K562 (cell line): ENCODE results near the gene SMAGP. TPM values are rescaled to one million over a fixed set of nuclear protein-coding genes. Genes with fewer than 3 reads are reported as not detected.

Experiments
- ATAC-seq: fragments of 200-7000 bp; cut with Tn5 transposase; 3 replicates; pipeline ENCODE4 v1.9.1; 2020; ENCODE audit warnings: moderate library complexity
- BruUV-seq: library from RNA; stranded (reverse); fragments of 400-500 nt; replicated peaks from 2 replicates; lab custom pipeline; 2021; lab: Mats Ljungman, UMichigan
- CTCF ChIA-PET: fragments of 300-600 bp; formaldehyde crosslinking; extraction: SDS; loops from one replicate; lab custom pipeline; 2021; ENCODE audit warnings: low intra/inter-chr PET ratio; lab: Yijun Ruan, JAX
- POLR2A ChIA-PET: fragments of 300-600, 350-650 bp; sonication (Branson Sonifier 250); formaldehyde crosslinking; extraction: SDS; loops from one replicate; lab custom pipeline; 2021; ENCODE audit warnings: antibody characterized with exemption, inconsistent platforms; lab: Yijun Ruan, JAX
- DNase-seq, 4 experiments: peaks; one replicate each; pipeline versions ENCODE4 v3.0.0 to v3.0.0-alpha.2; 2011 to 2018; ENCODE audit warnings: low spot score in 3 of 4, mixed read lengths in 3 of 4; ENCODE audit errors: extremely low read depth in 1 of 4
- FAIRE-seq: peaks from 2 replicates; lab custom pipeline; 2011; peaks lifted over from hg19 to GRCh38; lab: Jason Lieb, UNC
- H2AFZ ChIP-seq: 2 replicates; pipeline ENCODE4 v1.6.0; 2011; ENCODE audit warnings: low read depth, low read length, control low read depth, inconsistent platforms
- H3K27ac ChIP-seq: fragments of 200-600 bp; 3 replicates; pipeline ENCODE4 v1.8.0; 2011; ENCODE audit warnings: low read depth, mild to moderate bottlenecking, control low read depth, inconsistent platforms, low read length, moderate library complexity, mixed read lengths; ENCODE audit errors: extremely low read depth
- H3K27me3 ChIP-seq, 2 experiments: fragments of 300-600 bp in 1 of 2; 2 replicates in 1 of 2; 3 replicates in 1 of 2; pipeline versions ENCODE4 v1.6.0 to v1.8.0; 2011; ENCODE audit warnings: inconsistent platforms in 2 of 2, low read length in 2 of 2, mild to moderate bottlenecking in 1 of 2, mixed read lengths in 1 of 2, moderate library complexity in 1 of 2; ENCODE audit not compliant: control insufficient read depth in 2 of 2, insufficient read depth in 2 of 2
- H3K36me3 ChIP-seq: fragments of 300-600 bp; 3 replicates; pipeline ENCODE4 v1.8.0; 2011; ENCODE audit warnings: mild to moderate bottlenecking, low read length, inconsistent platforms; ENCODE audit not compliant: control insufficient read depth, insufficient read depth
- H3K4me1 ChIP-seq, 2 experiments: fragments of 200-600 bp in 1 of 2; replicated peaks in 1 of 2; 2 replicates in 1 of 2; 3 replicates in 1 of 2; pipeline versions ENCODE4 v1.5.1 to v1.8.0; 2011; ENCODE audit warnings: inconsistent platforms in 2 of 2, low read length in 2 of 2, mild to moderate bottlenecking in 1 of 2, mixed read lengths in 1 of 2, moderate library complexity in 1 of 2; ENCODE audit not compliant: control insufficient read depth in 2 of 2, insufficient read depth in 2 of 2
- H3K4me2 ChIP-seq: 2 replicates; pipeline ENCODE4 v1.6.1; 2011; ENCODE audit warnings: low read length, control low read depth, inconsistent platforms, mixed read lengths; ENCODE audit not compliant: insufficient read depth
- H3K4me3 ChIP-seq: fragments of 200-600 bp; sonication (generic), shearing (Covaris generic); 2 replicates; pipeline ENCODE4 v1.5.1; 2016; ENCODE audit warnings: control low read depth, inconsistent platforms
- H3K79me2 ChIP-seq: fragments of 200-600 bp; 3 replicates; pipeline ENCODE4 v1.8.0; 2011; ENCODE audit warnings: low read length, inconsistent platforms; ENCODE audit not compliant: control insufficient read depth, insufficient read depth
- H3K9ac ChIP-seq, 2 experiments: 2 replicates each; pipeline versions ENCODE4 v1.6.0 to v1.6.1; 2011; ENCODE audit warnings: low read depth in 2 of 2, low read length in 2 of 2, control low read depth in 1 of 2, inconsistent platforms in 1 of 2, mild to moderate bottlenecking in 1 of 2, mixed read lengths in 1 of 2; ENCODE audit not compliant: insufficient read depth in 1 of 2
- H3K9me1 ChIP-seq: one replicate; pipeline ENCODE4 v1.6.0; 2011; ENCODE audit warnings: inconsistent platforms, mild to moderate bottlenecking, low read length, moderate library complexity; ENCODE audit not compliant: control insufficient read depth, insufficient read depth
- H3K9me3 ChIP-seq: replicated peaks from 2 replicates; pipeline ENCODE4 v1.5.1; 2011; ENCODE audit warnings: low read depth, low read length, inconsistent platforms; ENCODE audit not compliant: control insufficient read depth, insufficient read depth
- H4K20me1 ChIP-seq: replicated peaks from 2 replicates; pipeline ENCODE4 v1.6.1; 2011; ENCODE audit warnings: low read length, inconsistent platforms, mixed read lengths; ENCODE audit not compliant: control insufficient read depth, insufficient read depth
- WGBS: fragments of 100-300 bp; shearing (Covaris generic); methylation state at CpG from one replicate; pipeline ENCODE4 v1.1.6; 2016; ENCODE audit warnings: low coverage, mixed read lengths; ENCODE audit not compliant: insufficient coverage; ENCODE audit errors: missing lambda C conversion rate; 5-methylcytosine and 5-hydroxymethylcytosine counted together
- in situ Hi-C: fragments of 300-500 bp; cut with MboI; formaldehyde crosslinking; loops from 4 replicates; pipeline ENCODE4 v1.15.0; 2018; ENCODE audit warnings: inconsistent platforms, mixed read lengths
- intact Hi-C: fragments of 100-400 bp; cut with micrococcal nuclease; formaldehyde crosslinking; loops from 2 replicates; pipeline ENCODE4 v1.14.2; 2022
- polyA plus RNA-seq, 8 experiments: library from polyadenylated mRNA; depleted of rRNA in 4 of 8; stranded (reverse) in 5 of 8; unstranded in 3 of 8; fragments of >200 nt; fragmentation: Nextera tagmentation in 2 of 8; fragmentation: Illumina TruSeq in 1 of 8; extraction: Ambion mirVana in 2 of 8; extraction: Trizol in 1 of 8; gene quantifications; 2 replicates each; pipeline versions ENCODE4 v1.2.1 to v1.2.3, GENCODE V29; 2011 to 2014; ENCODE audit warnings: inconsistent platforms in 1 of 8, missing spikeins in 1 of 8
- total RNA-seq, 7 experiments: library from RNA; depleted of rRNA in 6 of 7; stranded (reverse); fragments of >200 nt in 6 of 7; fragmentation: Illumina TruSeq in 2 of 7; extraction: Trizol in 2 of 7; gene quantifications; 2 replicates each; pipeline versions ENCODE4 v1.2.1 to v1.2.3, GENCODE V29; 2011 to 2021; ENCODE audit warnings: low replicate concordance in 1 of 7
- TF ChIP-seq, protein P1 (sequence below), 2 experiments: fragments of 450-650 bp in 1 of 2; sonication (generic) in 1 of 2; formaldehyde crosslinking in 1 of 2; IDR thresholded peaks in 1 of 2; conservative IDR thresholded peaks in 1 of 2; 2 replicates each; pipeline versions ENCODE4 v1.6.1 to v1.8.1; 2016 to 2023; ENCODE audit warnings: mild to moderate bottlenecking in 2 of 2, moderate library complexity in 2 of 2, inconsistent platforms in 1 of 2, missing genetic modification reagents in 1 of 2
- TF ChIP-seq, protein P2 (sequence below): fragments of 450-650 bp; IDR thresholded peaks from one replicate; pipeline ENCODE4 v1.6.1; 2018; ENCODE audit warnings: mild to moderate bottlenecking, moderate library complexity; ENCODE audit not compliant: partially characterized antibody
- TF ChIP-seq, protein P3 (sequence below): sonication (generic); IDR thresholded peaks from 2 replicates; pipeline ENCODE4 v1.6.1; 2016
- TF ChIP-seq, protein P4 (sequence below): fragments of 200-800 bp; sonication (Bioruptor generic); IDR thresholded peaks from 2 replicates; pipeline ENCODE4 v1.6.1; 2017; ENCODE audit warnings: missing genetic modification characterization, missing compliant biosample characterization

SMAGP gene
- total and polyA plus RNA-seq, 9 of the 15 experiments (the other 6 are each of a cell fraction or from before 2014, with no cell fraction given) = 23.1 to 62.3 (median 29.9) TPM

DNA sequence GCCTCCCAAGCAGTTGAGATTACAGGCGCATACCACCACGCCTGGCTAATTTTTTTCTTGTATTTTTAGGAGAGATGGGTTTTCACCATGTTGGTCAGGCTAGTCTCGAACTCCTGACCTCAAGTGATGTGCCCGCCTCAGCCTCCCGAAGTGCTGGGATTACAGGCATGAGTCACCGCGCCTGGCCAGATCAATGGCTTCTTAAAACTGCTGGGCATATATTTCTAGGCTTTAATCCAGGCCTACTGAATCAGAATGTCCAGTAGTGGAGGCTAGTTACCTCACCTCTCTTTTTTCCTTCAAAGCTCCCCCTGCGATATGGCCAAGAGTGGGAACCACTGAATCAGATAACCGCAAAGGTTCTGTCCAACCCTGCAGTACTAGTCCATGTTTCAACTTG is 69.4 kb downstream of the SMAGP start:
- Histone ChIP-seq H3K79me2 (no peaks in the 10 kb centered on the region), H3K4me3 (no peak overlapping the region), H3K9ac (no peak overlapping the region), H3K9me3 (no peaks in the 10 kb centered on the region), H3K27ac (no peak overlapping the region), H3K9me1 (no peaks in the 10 kb centered on the region), H3K27me3 (no peaks in the 10 kb centered on the region), H3K4me1 (peaks cover 0 to 17% of the 10 kb centered on the region in 2 experiments; a peak in 3 of 5 replicates), H2AFZ (no peak overlapping the region), H3K4me2 (no peak overlapping the region), H4K20me1 (no peaks in the 10 kb centered on the region), H3K36me3 (no peaks in the 10 kb centered on the region)
- in situ Hi-C loops = no loop called here
- ChIA-PET POLR2A (interaction anchor here (0.6 to 1.2 kb wide), 2 partner anchors 10 to 16 kb away, joined by 5 to 6 read pairs; no protein-coding TSS in a partner anchor), CTCF (no interaction called here)
- intact Hi-C loops = no loop called here
- FAIRE-seq (peak; percentile 40), DNase-seq (no peak), ATAC-seq (0 out of 3 replicates have a peak, but pooled peaks have one; percentile 15)
- 28% methylated on average over 9 of the region's 9 CpGs for WGBS
- no TSS peak for BruUV-seq
- TF ChIP-seq, protein P1, sequence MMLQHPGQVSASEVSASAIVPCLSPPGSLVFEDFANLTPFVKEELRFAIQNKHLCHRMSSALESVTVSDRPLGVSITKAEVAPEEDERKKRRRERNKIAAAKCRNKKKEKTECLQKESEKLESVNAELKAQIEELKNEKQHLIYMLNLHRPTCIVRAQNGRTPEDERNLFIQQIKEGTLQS (IDR thresholded peaks at IDR 0.05) = 0 out of 2 replicates have a peak, but pooled peaks have one; percentile 22
- TF ChIP-seq, protein P1 (CRISPR knock-in tag; conservative IDR thresholded peaks at IDR 0.05) = no peak
- TF ChIP-seq, protein P2, sequence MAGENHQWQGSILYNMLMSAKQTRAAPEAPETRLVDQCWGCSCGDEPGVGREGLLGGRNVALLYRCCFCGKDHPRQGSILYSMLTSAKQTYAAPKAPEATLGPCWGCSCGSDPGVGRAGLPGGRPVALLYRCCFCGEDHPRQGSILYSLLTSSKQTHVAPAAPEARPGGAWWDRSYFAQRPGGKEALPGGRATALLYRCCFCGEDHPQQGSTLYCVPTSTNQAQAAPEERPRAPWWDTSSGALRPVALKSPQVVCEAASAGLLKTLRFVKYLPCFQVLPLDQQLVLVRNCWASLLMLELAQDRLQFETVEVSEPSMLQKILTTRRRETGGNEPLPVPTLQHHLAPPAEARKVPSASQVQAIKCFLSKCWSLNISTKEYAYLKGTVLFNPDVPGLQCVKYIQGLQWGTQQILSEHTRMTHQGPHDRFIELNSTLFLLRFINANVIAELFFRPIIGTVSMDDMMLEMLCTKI = no peak
- TF ChIP-seq, protein P3, sequence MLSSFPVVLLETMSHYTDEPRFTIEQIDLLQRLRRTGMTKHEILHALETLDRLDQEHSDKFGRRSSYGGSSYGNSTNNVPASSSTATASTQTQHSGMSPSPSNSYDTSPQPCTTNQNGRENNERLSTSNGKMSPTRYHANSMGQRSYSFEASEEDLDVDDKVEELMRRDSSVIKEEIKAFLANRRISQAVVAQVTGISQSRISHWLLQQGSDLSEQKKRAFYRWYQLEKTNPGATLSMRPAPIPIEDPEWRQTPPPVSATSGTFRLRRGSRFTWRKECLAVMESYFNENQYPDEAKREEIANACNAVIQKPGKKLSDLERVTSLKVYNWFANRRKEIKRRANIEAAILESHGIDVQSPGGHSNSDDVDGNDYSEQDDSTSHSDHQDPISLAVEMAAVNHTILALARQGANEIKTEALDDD = peak; percentile 79
- TF ChIP-seq, protein P4, sequence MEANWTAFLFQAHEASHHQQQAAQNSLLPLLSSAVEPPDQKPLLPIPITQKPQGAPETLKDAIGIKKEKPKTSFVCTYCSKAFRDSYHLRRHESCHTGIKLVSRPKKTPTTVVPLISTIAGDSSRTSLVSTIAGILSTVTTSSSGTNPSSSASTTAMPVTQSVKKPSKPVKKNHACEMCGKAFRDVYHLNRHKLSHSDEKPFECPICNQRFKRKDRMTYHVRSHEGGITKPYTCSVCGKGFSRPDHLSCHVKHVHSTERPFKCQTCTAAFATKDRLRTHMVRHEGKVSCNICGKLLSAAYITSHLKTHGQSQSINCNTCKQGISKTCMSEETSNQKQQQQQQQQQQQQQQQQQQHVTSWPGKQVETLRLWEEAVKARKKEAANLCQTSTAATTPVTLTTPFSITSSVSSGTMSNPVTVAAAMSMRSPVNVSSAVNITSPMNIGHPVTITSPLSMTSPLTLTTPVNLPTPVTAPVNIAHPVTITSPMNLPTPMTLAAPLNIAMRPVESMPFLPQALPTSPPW = 0 out of 2 replicates have a peak, but pooled peaks have one; percentile 21
